Naive B cell (primary cell): Measurements from ENCODE around the gene SLC22A5. TPM values are rescaled to one million over a fixed set of nuclear protein-coding genes. Genes with fewer than 3 reads are reported as not detected.
A peak's percentile ranks its signal among the peaks of the same experiment; 100 is the strongest.
"Not testable (repeated sequence)": the region's sequence is repeated elsewhere in the genome, so short reads cannot be mapped to it uniquely, and the experiment has no call there.

Source experiments
- ATAC-seq, 2 donors: fragments of 150-1000 bp; cut with Tn5 transposase; 2 replicates each; pipeline ENCODE4 v1.10.0; 2021; ENCODE audit warnings: low read depth in 2 of 2, mild to moderate bottlenecking in 2 of 2, moderate library complexity in 2 of 2
- DNase-seq: peaks from one replicate; pipeline ENCODE4 v3.0.0; 2022
- H3K27ac Mint-ChIP-seq, 6 donors: one replicate each; pipeline ENCODE4 v1.8.0; 2020 to 2022; ENCODE audit warnings: mild to moderate bottlenecking in 6 of 6, mixed read lengths in 6 of 6, moderate library complexity in 5 of 6, inconsistent platforms in 2 of 6
- H3K27me3 Mint-ChIP-seq, 3 donors: one replicate each; pipeline ENCODE4 v1.8.0; 2021 to 2022; ENCODE audit warnings: mixed read lengths in 3 of 3, mild to moderate bottlenecking in 1 of 3
- H3K36me3 Mint-ChIP-seq, 2 donors: one replicate each; pipeline ENCODE4 v1.8.0; 2020 to 2022; ENCODE audit warnings: mixed read lengths in 2 of 2, inconsistent platforms in 1 of 2, mild to moderate bottlenecking in 1 of 2
- H3K4me1 Mint-ChIP-seq, 3 donors: one replicate each; pipeline ENCODE4 v1.8.0; 2020 to 2022; ENCODE audit warnings: mixed read lengths in 3 of 3, inconsistent platforms in 1 of 3, mild to moderate bottlenecking in 1 of 3, moderate library complexity in 1 of 3
- H3K4me3 Mint-ChIP-seq, 8 donors: one replicate each; pipeline ENCODE4 v1.8.0; 2020 to 2022; ENCODE audit warnings: mild to moderate bottlenecking in 8 of 8, mixed read lengths in 8 of 8, moderate library complexity in 8 of 8, inconsistent platforms in 2 of 8
- H3K9me3 Mint-ChIP-seq, 7 donors: one replicate each; pipeline ENCODE4 v1.8.0; 2020 to 2022; ENCODE audit warnings: mixed read lengths in 7 of 7, mild to moderate bottlenecking in 5 of 7, inconsistent platforms in 2 of 7, moderate library complexity in 1 of 7
- polyA plus RNA-seq, 6 donors: library from polyadenylated mRNA; unstranded; fragments of 300-500 nt; fragmentation: Illumina TruSeq; gene quantifications; one replicate each; pipeline ENCODE4 v1.2.3, GENCODE V29; 2021; ENCODE audit warnings: low read depth in 6 of 6

The SLC22A5 gene
- polyA plus RNA-seq, 6 donors from 2014 or later: 1.5 to 3.1 (median 1.9) TPM

- H3K27me3 Mint-ChIP-seq: no peaks in the 10 kb centered on the region
- DNase-seq (no peak), ATAC-seq (peak in 1 of 2 donors; percentile 24)
- H3K27ac Mint-ChIP-seq: peak overlapping the region in 3 of 6 donors; percentile 43 to 79 (median 64)
- peak overlapping the region in 5 of 8 donors; percentile 21 to 65 (median 55) for H3K4me3 Mint-ChIP-seq
- H3K9me3 Mint-ChIP-seq: no peaks in the 10 kb centered on the region
- peaks cover 67 to 91% (median 90%) of the 10 kb centered on the region in 3 donors for H3K4me1 Mint-ChIP-seq
- H3K36me3 Mint-ChIP-seq: peaks cover 6 to 9% of the 10 kb centered on the region in 2 donors
Measured at GRCh38 chr5:132431632-132432031, 62.1 kb downstream of the SLC22A5 start.

- H3K9me3 Mint-ChIP-seq: no peaks in the 10 kb centered on the region
- peak overlapping the region in 3 of 6 donors; percentile 76 to 85 (median 79) for H3K27ac Mint-ChIP-seq
- no peaks in the 10 kb centered on the region for H3K27me3 Mint-ChIP-seq
- no peak for ATAC-seq
- peaks cover 68 to 91% (median 90%) of the 10 kb centered on the region in 3 donors for H3K4me1 Mint-ChIP-seq
- H3K4me3 Mint-ChIP-seq: no peak overlapping the region
- no peak for DNase-seq
- H3K36me3 Mint-ChIP-seq: peaks cover 6 to 9% of the 10 kb centered on the region in 2 donors
Measured at GRCh38 chr5:132433141-132433540, 63.6 kb downstream of the SLC22A5 start.

GRCh38 chr5:132434416-132435286 lies 65.1 kb downstream of the SLC22A5 start:
- Mint-ChIP-seq H3K4me1 (peaks cover 58 to 90% (median 77%) of the 10 kb centered on the region in 3 donors), H3K36me3 (peaks cover 6 to 9% of the 10 kb centered on the region in 2 donors), H3K4me3 (peak overlapping the region in 1 of 8 donors; percentile 17), H3K27me3 (no peaks in the 10 kb centered on the region), H3K9me3 (no peaks in the 10 kb centered on the region), H3K27ac (peak overlapping the region in 3 of 6 donors; percentile 11 to 67 (median 53))
- no peak for DNase-seq
- no peak for ATAC-seq

- ATAC-seq (no peak), DNase-seq (no peak)
- Mint-ChIP-seq H3K27ac (peak overlapping the region in 1 of 6 donors; percentile 49), H3K27me3 (no peaks in the 10 kb centered on the region), H3K9me3 (no peaks in the 10 kb centered on the region), H3K4me3 (no peak overlapping the region), H3K36me3 (peaks cover 6 to 9% of the 10 kb centered on the region in 2 donors), H3K4me1 (peaks cover 50 to 90% (median 69%) of the 10 kb centered on the region in 3 donors)
Measured at GRCh38 chr5:132435447-132435846, 65.9 kb downstream of the SLC22A5 start.

- Mint-ChIP-seq H3K4me3 (no peak overlapping the region), H3K4me1 (peaks cover 46 to 87% (median 65%) of the 10 kb centered on the region in 3 donors), H3K27me3 (no peaks in the 10 kb centered on the region), H3K9me3 (no peaks in the 10 kb centered on the region), H3K27ac (peak overlapping the region in 3 of 6 donors; percentile 5 to 60 (median 49)), H3K36me3 (peaks cover 6 to 9% of the 10 kb centered on the region in 2 donors)
- DNase-seq: no peak
- ATAC-seq: no peak
Measured at GRCh38 chr5:132435886-132436285, 66.4 kb downstream of the SLC22A5 start.

- no peaks in the 10 kb centered on the region for H3K27me3 Mint-ChIP-seq
- peak overlapping the region in 5 of 8 donors; percentile 6 to 76 (median 70) for H3K4me3 Mint-ChIP-seq
- peaks cover 41 to 86% (median 63%) of the 10 kb centered on the region in 3 donors for H3K4me1 Mint-ChIP-seq
- peak overlapping the region in 5 of 6 donors; percentile 47 to 88 (median 79) for H3K27ac Mint-ChIP-seq
- no peaks in the 10 kb centered on the region for H3K9me3 Mint-ChIP-seq
- peaks cover 6 to 9% of the 10 kb centered on the region in 2 donors for H3K36me3 Mint-ChIP-seq
- DNase-seq (no peak), ATAC-seq (no peak)
Measured at GRCh38 chr5:132436936-132437335, 67.4 kb downstream of the SLC22A5 start.

GRCh38 chr5:132437604-132438266 lies 68.2 kb downstream of the SLC22A5 start:
- peak; percentile 65 for DNase-seq
- Mint-ChIP-seq H3K27me3 (no peaks in the 10 kb centered on the region), H3K4me1 (peaks cover 43 to 86% (median 60%) of the 10 kb centered on the region in 3 donors), H3K9me3 (no peaks in the 10 kb centered on the region), H3K4me3 (peak overlapping the region; percentile 3 to 86 (median 66)), H3K27ac (peak overlapping the region; percentile 76 to 90 (median 82)), H3K36me3 (peaks cover 7 to 9% of the 10 kb centered on the region in 2 donors)
- ATAC-seq: peak; percentile 96 to 99

- not testable (repeated sequence) for DNase-seq, H3K9me3 Mint-ChIP-seq, ATAC-seq, H3K27me3 Mint-ChIP-seq
- H3K36me3 Mint-ChIP-seq: peaks cover 9 to 12% of the 10 kb centered on the region in 2 donors
- H3K4me3 Mint-ChIP-seq: peak overlapping the region in 4 of 8 donors; percentile 9 to 78 (median 58)
- peaks cover 40 to 87% (median 61%) of the 10 kb centered on the region in 3 donors for H3K4me1 Mint-ChIP-seq
- H3K27ac Mint-ChIP-seq: peak overlapping the region in 4 of 6 donors; percentile 41 to 87 (median 70)
Measured at GRCh38 chr5:132438267-132438645, 68.7 kb downstream of the SLC22A5 start.

GRCh38 chr5:132438917-132439316 lies 69.4 kb downstream of the SLC22A5 start:
- peak overlapping the region in 3 of 6 donors; percentile 47 to 80 (median 79) for H3K27ac Mint-ChIP-seq
- no peaks in the 10 kb centered on the region for H3K9me3 Mint-ChIP-seq
- H3K4me1 Mint-ChIP-seq: peaks cover 40 to 88% (median 64%) of the 10 kb centered on the region in 3 donors
- H3K4me3 Mint-ChIP-seq: no peak overlapping the region
- DNase-seq: no peak
- ATAC-seq: no peak
- H3K27me3 Mint-ChIP-seq: no peaks in the 10 kb centered on the region
- peaks cover 9 to 12% of the 10 kb centered on the region in 2 donors for H3K36me3 Mint-ChIP-seq

GRCh38 chr5:132439521-132440089 lies 70.1 kb downstream of the SLC22A5 start:
- Mint-ChIP-seq H3K4me1 (peaks cover 44 to 88% (median 64%) of the 10 kb centered on the region in 3 donors), H3K9me3 (no peaks in the 10 kb centered on the region), H3K4me3 (no peak overlapping the region), H3K27ac (peak overlapping the region in 3 of 6 donors; percentile 29 to 80 (median 47)), H3K27me3 (no peaks in the 10 kb centered on the region), H3K36me3 (peaks cover 6 to 8% of the 10 kb centered on the region in 2 donors)
- no peak for DNase-seq
- ATAC-seq: no peak

GRCh38 chr5:132444061-132444460 lies 74.6 kb downstream of the SLC22A5 start:
- no peak for ATAC-seq
- Mint-ChIP-seq H3K9me3 (no peaks in the 10 kb centered on the region), H3K27me3 (no peaks in the 10 kb centered on the region), H3K27ac (peak overlapping the region in 2 of 6 donors; percentile 10 to 44), H3K4me3 (peak overlapping the region in 1 of 8 donors; percentile 12), H3K36me3 (peaks cover 12 to 17% of the 10 kb centered on the region in 2 donors), H3K4me1 (peaks cover 48 to 92% (median 66%) of the 10 kb centered on the region in 3 donors)
- no peak for DNase-seq
